Fibroblast of lung (primary cell): Measurements from ENCODE around the gene MKLN1.

ENCODE experiments used
- EZH2 ChIP-seq: IDR thresholded peaks from 2 replicates; pipeline ENCODE4 v1.5.1; 2012; ENCODE audit warnings: low read length, control low read depth, mild to moderate bottlenecking; ENCODE audit errors: missing control alignments
- TF ChIP-seq, protein P1 (sequence below), 2 donors: IDR thresholded peaks in 1 of 2; conservative IDR thresholded peaks in 1 of 2; 1 replicate in 1 of 2; 2 replicates in 1 of 2; pipeline ENCODE4 v1.5.1; 2011 to 2012; ENCODE audit warnings: low read length in 2 of 2, control low read depth in 1 of 2, inconsistent platforms in 1 of 2, low read depth in 1 of 2, mild to moderate bottlenecking in 1 of 2

DNA sequence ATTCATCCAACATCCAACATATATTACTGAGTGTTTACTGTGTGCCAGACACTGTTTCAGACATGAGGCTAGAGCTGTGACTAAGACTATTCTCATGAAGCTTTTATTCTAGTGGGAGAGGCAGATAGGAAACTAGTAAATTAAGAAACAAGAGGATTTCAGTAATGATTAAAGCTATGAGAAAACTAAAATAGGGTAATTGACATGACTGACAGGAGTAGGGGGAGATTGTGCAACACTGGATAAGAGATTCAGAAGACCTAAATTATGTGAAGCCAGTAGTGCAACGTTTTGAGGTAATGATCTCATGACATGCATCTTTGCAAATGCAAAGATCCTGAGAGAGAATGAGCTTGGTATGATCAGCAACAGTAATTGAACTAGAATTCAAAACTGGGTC, 48.6 kb upstream of the MKLN1 start:
- TF ChIP-seq, protein P1, sequence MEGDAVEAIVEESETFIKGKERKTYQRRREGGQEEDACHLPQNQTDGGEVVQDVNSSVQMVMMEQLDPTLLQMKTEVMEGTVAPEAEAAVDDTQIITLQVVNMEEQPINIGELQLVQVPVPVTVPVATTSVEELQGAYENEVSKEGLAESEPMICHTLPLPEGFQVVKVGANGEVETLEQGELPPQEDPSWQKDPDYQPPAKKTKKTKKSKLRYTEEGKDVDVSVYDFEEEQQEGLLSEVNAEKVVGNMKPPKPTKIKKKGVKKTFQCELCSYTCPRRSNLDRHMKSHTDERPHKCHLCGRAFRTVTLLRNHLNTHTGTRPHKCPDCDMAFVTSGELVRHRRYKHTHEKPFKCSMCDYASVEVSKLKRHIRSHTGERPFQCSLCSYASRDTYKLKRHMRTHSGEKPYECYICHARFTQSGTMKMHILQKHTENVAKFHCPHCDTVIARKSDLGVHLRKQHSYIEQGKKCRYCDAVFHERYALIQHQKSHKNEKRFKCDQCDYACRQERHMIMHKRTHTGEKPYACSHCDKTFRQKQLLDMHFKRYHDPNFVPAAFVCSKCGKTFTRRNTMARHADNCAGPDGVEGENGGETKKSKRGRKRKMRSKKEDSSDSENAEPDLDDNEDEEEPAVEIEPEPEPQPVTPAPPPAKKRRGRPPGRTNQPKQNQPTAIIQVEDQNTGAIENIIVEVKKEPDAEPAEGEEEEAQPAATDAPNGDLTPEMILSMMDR (conservative IDR thresholded peaks at IDR 0.05 in 1 of 2, IDR thresholded peaks at IDR 0.05 in 1 of 2; ENCODE audit: low read depth in 1 of 2, low read length in 2 of 2): no peak
- no peak for TF ChIP-seq EZH2
